HL-60 (cell line): Measurements from ENCODE around the gene CLC.

Experiments
- DNase-seq, 2 experiments: peaks; one replicate each; pipeline ENCODE4 v3.0.0-alpha.2; 2010 to 2020; ENCODE audit warnings: low read depth in 1 of 2, low spot score in 1 of 2
- H3K27ac ChIP-seq: fragments of 250-450 bp; sonication (Bioruptor Pico); replicated peaks from 2 replicates; pipeline ENCODE4 v1.5.1; 2020; ENCODE audit warnings: mild to moderate bottlenecking, moderate library complexity
- H3K27me3 ChIP-seq: fragments of 250-450 bp; sonication (Bioruptor Pico); 2 replicates; pipeline ENCODE4 v1.5.1; 2021; ENCODE audit warnings: mild to moderate bottlenecking, moderate library complexity; ENCODE audit not compliant: insufficient read depth, poor library complexity, severe bottlenecking
- H3K4me3 ChIP-seq: replicated peaks from 2 replicates; pipeline ENCODE4 v1.5.1; 2011; ENCODE audit warnings: mild to moderate bottlenecking, control low read depth, low read length; ENCODE audit not compliant: insufficient read depth
- GABPA ChIP-seq: IDR thresholded peaks from 2 replicates; pipeline ENCODE4 v1.6.1; 2012; ENCODE audit warnings: low read depth
- POLR2AphosphoS5 ChIP-seq: IDR thresholded peaks from 2 replicates; pipeline ENCODE4 v1.6.1; 2012; ENCODE audit warnings: low read depth
- SPI1 ChIP-seq: IDR thresholded peaks from 2 replicates; pipeline ENCODE4 v1.6.1; 2012; ENCODE audit warnings: low read depth, mild to moderate bottlenecking, borderline replicate concordance
- TF ChIP-seq, protein P1 (sequence below): IDR thresholded peaks from one replicate; pipeline ENCODE4 v1.5.1; 2011; ENCODE audit warnings: low read length, control low read depth, inconsistent platforms; ENCODE audit not compliant: insufficient read depth
- TF ChIP-seq, protein P2 (sequence below): IDR thresholded peaks from 2 replicates; pipeline ENCODE4 v1.6.1; 2012; ENCODE audit warnings: low read depth; ENCODE audit not compliant: insufficient replicate concordance

CLC gene

DNA sequence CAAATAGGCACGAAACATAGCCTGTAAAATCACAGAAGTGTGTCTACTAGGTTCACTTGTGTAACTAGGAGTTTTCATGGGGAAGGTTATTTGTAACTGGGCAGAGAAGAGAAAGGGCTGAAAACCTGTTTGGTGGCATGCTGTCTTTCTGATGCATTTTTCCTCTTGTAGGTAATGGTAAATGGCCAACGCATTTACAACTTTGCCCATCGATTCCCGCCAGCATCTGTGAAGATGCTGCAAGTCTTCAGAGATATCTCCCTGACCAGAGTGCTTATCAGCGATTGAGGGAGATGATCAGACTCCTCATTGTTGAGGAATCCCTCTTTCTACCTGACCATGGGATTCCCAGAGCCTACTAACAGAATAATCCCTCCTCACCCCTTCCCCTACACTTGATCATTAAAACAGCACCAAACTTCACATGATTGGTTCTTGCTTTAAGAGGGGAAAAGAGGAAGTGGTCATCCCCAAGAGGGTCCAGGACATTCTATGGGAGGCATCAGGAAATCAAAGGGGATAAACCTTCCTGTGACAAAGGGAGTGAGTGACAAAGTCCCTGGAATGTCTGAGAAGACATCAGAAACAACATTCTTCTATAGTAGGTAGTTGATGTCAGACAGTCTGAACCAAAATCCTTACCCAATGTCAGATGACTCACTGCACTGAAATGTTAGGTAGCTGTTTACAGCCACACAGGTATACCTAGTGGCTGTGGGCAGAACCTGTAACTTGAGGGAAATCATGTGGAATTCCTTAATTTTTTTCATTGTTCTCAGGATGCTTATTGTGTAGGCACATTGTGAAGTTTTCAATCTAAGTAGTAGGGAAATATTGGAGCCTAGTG lies 28.6 kb downstream of the CLC start:
- no peak overlapping the region for H3K27ac ChIP-seq
- TF ChIP-seq, protein P1, sequence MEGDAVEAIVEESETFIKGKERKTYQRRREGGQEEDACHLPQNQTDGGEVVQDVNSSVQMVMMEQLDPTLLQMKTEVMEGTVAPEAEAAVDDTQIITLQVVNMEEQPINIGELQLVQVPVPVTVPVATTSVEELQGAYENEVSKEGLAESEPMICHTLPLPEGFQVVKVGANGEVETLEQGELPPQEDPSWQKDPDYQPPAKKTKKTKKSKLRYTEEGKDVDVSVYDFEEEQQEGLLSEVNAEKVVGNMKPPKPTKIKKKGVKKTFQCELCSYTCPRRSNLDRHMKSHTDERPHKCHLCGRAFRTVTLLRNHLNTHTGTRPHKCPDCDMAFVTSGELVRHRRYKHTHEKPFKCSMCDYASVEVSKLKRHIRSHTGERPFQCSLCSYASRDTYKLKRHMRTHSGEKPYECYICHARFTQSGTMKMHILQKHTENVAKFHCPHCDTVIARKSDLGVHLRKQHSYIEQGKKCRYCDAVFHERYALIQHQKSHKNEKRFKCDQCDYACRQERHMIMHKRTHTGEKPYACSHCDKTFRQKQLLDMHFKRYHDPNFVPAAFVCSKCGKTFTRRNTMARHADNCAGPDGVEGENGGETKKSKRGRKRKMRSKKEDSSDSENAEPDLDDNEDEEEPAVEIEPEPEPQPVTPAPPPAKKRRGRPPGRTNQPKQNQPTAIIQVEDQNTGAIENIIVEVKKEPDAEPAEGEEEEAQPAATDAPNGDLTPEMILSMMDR: no peak
- no peak for TF ChIP-seq GABPA
- TF ChIP-seq SPI1: 0 out of 2 replicates have a peak, but pooled peaks have one; percentile 10
- TF ChIP-seq POLR2AphosphoS5: no peak
- TF ChIP-seq, protein P2, sequence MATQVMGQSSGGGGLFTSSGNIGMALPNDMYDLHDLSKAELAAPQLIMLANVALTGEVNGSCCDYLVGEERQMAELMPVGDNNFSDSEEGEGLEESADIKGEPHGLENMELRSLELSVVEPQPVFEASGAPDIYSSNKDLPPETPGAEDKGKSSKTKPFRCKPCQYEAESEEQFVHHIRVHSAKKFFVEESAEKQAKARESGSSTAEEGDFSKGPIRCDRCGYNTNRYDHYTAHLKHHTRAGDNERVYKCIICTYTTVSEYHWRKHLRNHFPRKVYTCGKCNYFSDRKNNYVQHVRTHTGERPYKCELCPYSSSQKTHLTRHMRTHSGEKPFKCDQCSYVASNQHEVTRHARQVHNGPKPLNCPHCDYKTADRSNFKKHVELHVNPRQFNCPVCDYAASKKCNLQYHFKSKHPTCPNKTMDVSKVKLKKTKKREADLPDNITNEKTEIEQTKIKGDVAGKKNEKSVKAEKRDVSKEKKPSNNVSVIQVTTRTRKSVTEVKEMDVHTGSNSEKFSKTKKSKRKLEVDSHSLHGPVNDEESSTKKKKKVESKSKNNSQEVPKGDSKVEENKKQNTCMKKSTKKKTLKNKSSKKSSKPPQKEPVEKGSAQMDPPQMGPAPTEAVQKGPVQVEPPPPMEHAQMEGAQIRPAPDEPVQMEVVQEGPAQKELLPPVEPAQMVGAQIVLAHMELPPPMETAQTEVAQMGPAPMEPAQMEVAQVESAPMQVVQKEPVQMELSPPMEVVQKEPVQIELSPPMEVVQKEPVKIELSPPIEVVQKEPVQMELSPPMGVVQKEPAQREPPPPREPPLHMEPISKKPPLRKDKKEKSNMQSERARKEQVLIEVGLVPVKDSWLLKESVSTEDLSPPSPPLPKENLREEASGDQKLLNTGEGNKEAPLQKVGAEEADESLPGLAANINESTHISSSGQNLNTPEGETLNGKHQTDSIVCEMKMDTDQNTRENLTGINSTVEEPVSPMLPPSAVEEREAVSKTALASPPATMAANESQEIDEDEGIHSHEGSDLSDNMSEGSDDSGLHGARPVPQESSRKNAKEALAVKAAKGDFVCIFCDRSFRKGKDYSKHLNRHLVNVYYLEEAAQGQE: no peak
- DNase-seq: no peak
- no peak overlapping the region for H3K4me3 ChIP-seq
- H3K27me3 ChIP-seq: no peaks in the 10 kb centered on the region

DNA sequence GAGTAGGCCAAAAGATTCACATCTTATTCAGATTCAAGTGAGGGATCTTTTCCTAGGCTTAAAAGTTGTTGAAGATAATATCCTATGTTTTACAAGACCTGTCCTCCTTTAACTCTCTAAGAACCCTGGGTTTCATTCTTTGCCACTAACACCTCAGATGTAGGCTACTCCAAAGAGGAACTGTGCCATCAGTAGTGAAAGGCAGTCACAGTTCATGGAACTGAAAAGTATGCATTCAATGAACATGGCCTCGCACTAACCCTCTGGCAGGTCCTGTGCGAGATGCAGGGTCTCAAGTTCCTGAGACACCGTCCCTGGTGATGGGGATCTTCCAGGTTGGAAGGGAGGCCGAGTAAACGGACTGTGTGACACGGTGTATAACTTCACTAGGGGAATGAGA lies 29.2 kb downstream of the CLC start:
- no peak overlapping the region for H3K27ac ChIP-seq
- TF ChIP-seq GABPA (no peak), SPI1 (no peak), POLR2AphosphoS5 (no peak)
- TF ChIP-seq, protein P1: no peak
- TF ChIP-seq, protein P2: no peak

DNA sequence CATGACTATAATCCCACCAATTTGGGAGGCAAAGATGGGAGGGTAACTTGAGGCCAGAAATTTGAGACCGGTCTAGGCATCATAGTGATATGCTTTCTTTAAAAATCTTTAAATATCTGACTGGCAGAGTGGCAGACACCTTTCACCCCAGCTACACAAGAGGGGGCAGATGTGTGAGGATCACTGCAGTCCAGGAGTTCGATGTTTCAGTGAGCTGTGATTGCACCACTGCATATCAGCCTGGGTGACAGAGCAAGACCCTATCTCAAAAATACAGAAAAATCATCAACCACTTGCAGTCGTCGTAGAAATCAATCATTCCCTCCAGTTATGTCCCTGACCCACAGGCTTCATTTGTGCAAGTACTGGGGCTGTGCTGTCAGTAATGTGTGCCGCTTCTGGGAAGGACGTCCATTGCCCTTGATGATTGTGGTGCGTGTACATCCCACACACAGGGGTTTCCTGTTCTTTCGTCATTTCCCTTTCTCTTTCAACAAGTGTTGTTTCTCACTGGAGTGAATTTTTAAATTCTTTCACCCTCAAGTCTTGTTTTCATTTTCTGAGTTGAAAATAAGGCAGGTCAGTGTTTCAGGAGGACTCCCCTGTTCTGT lies 32.1 kb downstream of the CLC start:
- no peak overlapping the region for H3K27ac ChIP-seq
- peak in 1 of 2 experiments; percentile 7 for DNase-seq
- H3K27me3 ChIP-seq: no peaks in the 10 kb centered on the region
- TF ChIP-seq POLR2AphosphoS5 (no peak), GABPA (no peak), SPI1 (no peak)
- TF ChIP-seq, protein P2: no peak
- TF ChIP-seq, protein P1: no peak
- no peak overlapping the region for H3K4me3 ChIP-seq

More for the DNA sequence above, 29.2 kb downstream of the CLC start:
- no peak for DNase-seq
- Histone ChIP-seq H3K27me3 (no peaks in the 10 kb centered on the region), H3K4me3 (no peak overlapping the region)
